Fibroblast of lung (primary cell): ENCODE results near the gene DNAJC17.

Source experiments
- CTCF ChIP-seq, 2 donors: IDR thresholded peaks in 1 of 2; conservative IDR thresholded peaks in 1 of 2; 1 replicate in 1 of 2; 2 replicates in 1 of 2; pipeline ENCODE4 v1.5.1; 2011 to 2012; ENCODE audit warnings: low read length in 2 of 2, control low read depth in 1 of 2, inconsistent platforms in 1 of 2, low read depth in 1 of 2, mild to moderate bottlenecking in 1 of 2
- EZH2 ChIP-seq: IDR thresholded peaks from 2 replicates; pipeline ENCODE4 v1.5.1; 2012; ENCODE audit warnings: low read length, control low read depth, mild to moderate bottlenecking; ENCODE audit errors: missing control alignments

DNA sequence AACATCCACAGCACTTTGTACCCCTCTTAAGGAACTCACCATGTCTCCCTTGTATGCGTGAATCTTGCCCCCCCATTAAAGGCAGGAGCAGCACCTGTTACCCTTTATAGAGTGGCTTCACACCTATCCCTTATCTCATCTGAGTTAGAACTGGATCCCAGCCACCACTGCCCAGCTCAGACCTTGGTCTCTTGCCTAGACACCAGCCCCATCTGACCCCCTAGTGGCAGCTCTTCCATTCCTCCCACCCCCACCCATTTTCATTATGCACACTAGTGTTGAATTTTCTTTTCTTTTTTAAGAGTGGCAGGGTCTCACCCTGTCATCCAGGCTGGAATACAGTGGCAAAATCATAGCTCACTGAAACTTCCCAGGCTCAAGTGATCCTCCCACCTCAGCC lies 3.6 kb downstream of the DNAJC17 start:
- TF ChIP-seq CTCF (conservative IDR thresholded peaks at IDR 0.05 in 1 of 2, IDR thresholded peaks at IDR 0.05 in 1 of 2; ENCODE audit: low read depth in 1 of 2, low read length in 2 of 2): no peak
- TF ChIP-seq EZH2: no peak
